ENCODE results near the gene MAD2L1BP. TPM values are rescaled to one million over a fixed set of nuclear protein-coding genes. Genes with fewer than 3 reads are reported as not detected.
A peak's percentile ranks its signal among the peaks of the same experiment; 100 is the strongest.

Gene MAD2L1BP
- total and polyA plus RNA-seq, 2 donors (not counting 3 experiments of a cell fraction or from before 2014, with no cell fraction given), result 32.3 to 62.0 TPM

GRCh38 chr6:43600595-43600994, 35.0 kb upstream of the MAD2L1BP start:
- Histone ChIP-seq H3K9me3 (replicated peaks; ENCODE audit: control insufficient read depth, insufficient read depth, low read length) (no peaks in the 10 kb centered on the region), H3K4me3 (replicated peaks in 1 of 3; ENCODE audit: insufficient read depth in 1 of 3, low read depth in 1 of 3, low read length in 3 of 3) (no peak overlapping the region)
- intact Hi-C loops (cut with micrococcal nuclease), result no loop called here

DNA sequence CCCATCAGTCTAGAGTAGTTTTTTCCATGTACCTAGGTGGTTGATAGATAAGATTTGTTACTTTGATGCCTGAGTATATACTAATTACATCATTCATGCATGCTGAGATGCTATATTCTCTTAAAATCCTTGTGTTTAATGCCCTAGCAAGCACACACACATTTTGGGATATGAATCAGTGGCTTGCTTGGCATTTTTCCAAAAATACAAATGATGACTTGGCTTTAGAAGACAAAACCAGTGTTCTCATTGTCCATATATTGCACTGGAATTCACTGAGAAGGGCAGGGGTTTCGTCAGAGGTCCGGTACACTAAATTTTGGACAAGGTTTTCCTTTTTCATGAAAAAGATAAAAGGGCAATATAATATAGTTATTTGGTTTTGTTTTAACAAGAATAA, 31.5 kb upstream of the MAD2L1BP start:
- Histone ChIP-seq H3K9ac (replicated peaks; ENCODE audit: extremely low read depth, insufficient read depth, low read length) (no peak overlapping the region), H3K4me3 (replicated peaks in 1 of 3; ENCODE audit: insufficient read depth in 1 of 3, low read depth in 1 of 3, low read length in 3 of 3) (no peak overlapping the region), H3K9me3 (replicated peaks; ENCODE audit: control insufficient read depth, insufficient read depth, low read length) (no peaks in the 10 kb centered on the region), H3K79me2 (ENCODE audit: control insufficient read depth, insufficient read depth, low read length) (no peaks in the 10 kb centered on the region), H3K9me1 (replicated peaks; ENCODE audit: control insufficient read depth, extremely low read depth, insufficient read depth, low read length) (no peaks in the 10 kb centered on the region), H4K20me1 (replicated peaks; ENCODE audit: control insufficient read depth, extremely low read depth, insufficient read depth, low read length) (no peaks in the 10 kb centered on the region), H3K27ac (ENCODE audit: insufficient read depth, low read depth, low read length) (no peak overlapping the region), H3K36me3 (ENCODE audit: control insufficient read depth in 2 of 2, extremely low read depth in 1 of 2, insufficient read depth in 2 of 2, low read length in 2 of 2) (peaks cover 2 to 9% of the 10 kb centered on the region in 2 experiments), H3K4me1 (ENCODE audit: control insufficient read depth, extremely low read depth, insufficient read depth, low read length) (peaks cover 2% of the 10 kb centered on the region), H3K27me3 (ENCODE audit: control insufficient read depth in 2 of 2, insufficient read depth in 2 of 2, low read length in 2 of 2) (no peaks in the 10 kb centered on the region), H2AFZ (ENCODE audit: low read depth, low read length) (no peak overlapping the region), H3K4me2 (ENCODE audit: insufficient read depth, low read length) (no peak overlapping the region)
- BruUV-seq (replicated peaks), result no TSS peak
- DNase-seq (ENCODE audit: low read depth, low spot score), result peak; percentile 61
- FAIRE-seq, result peak; percentile 68
- POLR2A ChIA-PET, result no interaction called here
- intact Hi-C loops (cut with micrococcal nuclease) (no loop called here), dilution Hi-C loops (cut with MboI; ENCODE audit: extremely low pct_ligation_motif_present, low sequenced_read_pairs) (no loop called here)
- TF ChIP-seq MYC (IDR thresholded peaks at IDR 0.05; ENCODE audit: low read depth, low read length) (no peak), FOS (IDR thresholded peaks at IDR 0.05; ENCODE audit: borderline replicate concordance, insufficient read depth, low read length) (peak; percentile 24)
- CTCF ChIA-PET, result interaction anchor here (1.7 kb wide), 1 partner anchor 475 kb away, joined by 6 read pairs; no protein-coding TSS in a partner anchor

More at GRCh38 chr6:43600595-43600994, 35.0 kb upstream of the MAD2L1BP start:
- CTCF ChIA-PET, result interaction anchor here (1.4 kb wide), 1 partner anchor 8 kb away, joined by 5 read pairs; no protein-coding TSS in a partner anchor
- TF ChIP-seq POLR2AphosphoS5 (IDR thresholded peaks at IDR 0.05; ENCODE audit: insufficient read depth, low read depth, low read length) (no peak), GATA2 (IDR thresholded peaks at IDR 0.05; ENCODE audit: insufficient read depth, insufficient read length, low read depth, low read length) (no peak)
- TF ChIP-seq, protein P1, sequence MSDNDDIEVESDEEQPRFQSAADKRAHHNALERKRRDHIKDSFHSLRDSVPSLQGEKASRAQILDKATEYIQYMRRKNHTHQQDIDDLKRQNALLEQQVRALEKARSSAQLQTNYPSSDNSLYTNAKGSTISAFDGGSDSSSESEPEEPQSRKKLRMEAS (IDR thresholded peaks at IDR 0.05; ENCODE audit: insufficient read depth, insufficient read length), result no peak
- BruUV-seq (replicated peaks), result no TSS peak
- POLR2A ChIA-PET, result interaction anchor here (0.6 kb wide), 1 partner anchor 10 kb away, joined by 4 read pairs; no protein-coding TSS in a partner anchor
- Histone ChIP-seq H2AFZ (ENCODE audit: low read depth, low read length) (no peak overlapping the region), H3K9ac (replicated peaks; ENCODE audit: extremely low read depth, insufficient read depth, low read length) (no peak overlapping the region), H3K4me1 (ENCODE audit: control insufficient read depth, extremely low read depth, insufficient read depth, low read length) (peaks cover 2% of the 10 kb centered on the region), H4K20me1 (replicated peaks; ENCODE audit: control insufficient read depth, extremely low read depth, insufficient read depth, low read length) (no peaks in the 10 kb centered on the region), H3K36me3 (ENCODE audit: control insufficient read depth in 2 of 2, extremely low read depth in 1 of 2, insufficient read depth in 2 of 2, low read length in 2 of 2) (peaks cover 2 to 9% of the 10 kb centered on the region in 2 experiments), H3K79me2 (ENCODE audit: control insufficient read depth, insufficient read depth, low read length) (no peaks in the 10 kb centered on the region), H3K27ac (ENCODE audit: insufficient read depth, low read depth, low read length) (no peak overlapping the region), H3K9me1 (replicated peaks; ENCODE audit: control insufficient read depth, extremely low read depth, insufficient read depth, low read length) (peaks cover 2% of the 10 kb centered on the region), H3K27me3 (ENCODE audit: control insufficient read depth in 2 of 2, insufficient read depth in 2 of 2, low read length in 2 of 2) (no peaks in the 10 kb centered on the region), H3K4me2 (ENCODE audit: insufficient read depth, low read length) (no peak overlapping the region)
- DNase-seq (ENCODE audit: low read depth, low spot score) (no peak), FAIRE-seq (no peak)
- dilution Hi-C loops (cut with MboI; ENCODE audit: extremely low pct_ligation_motif_present, low sequenced_read_pairs), result no loop called here
